SIG-M5 treated with dmso at 0.1 percent for 504 hours (cell line): ENCODE measurements around the gene C1QTNF9.
"Not testable (repeated sequence)": the region's sequence is repeated elsewhere in the genome, so short reads cannot be mapped to it uniquely, and the experiment has no call there.

Experiments used
- DNase-seq: peaks from one replicate; lab custom pipeline; 2025; ENCODE audit not compliant: unreplicated experiment; lab: John Stamatoyannopoulos, UW

The C1QTNF9 gene

GRCh38 chr13:24281188-24282008 is 28.0 kb upstream of the C1QTNF9 start:
- no peak for DNase-seq

GRCh38 chr13:24282256-24282655 is 27.1 kb upstream of the C1QTNF9 start:
- no peak for DNase-seq

GRCh38 chr13:24284889-24285565 is 24.4 kb upstream of the C1QTNF9 start:
- DNase-seq: no peak

- DNase-seq: no peak
These were observed 22.8 kb upstream of the C1QTNF9 start for GRCh38 chr13:24286624-24287023.

- DNase-seq: no peak
These were observed 21.6 kb upstream of the C1QTNF9 start for GRCh38 chr13:24287748-24288287.

GRCh38 chr13:24288870-24289269 is 20.5 kb upstream of the C1QTNF9 start:
- DNase-seq: peak; percentile 85

- DNase-seq: no peak
These were observed 19.0 kb upstream of the C1QTNF9 start for GRCh38 chr13:24290280-24290932.

- DNase-seq: no peak
These were observed 16.9 kb upstream of the C1QTNF9 start for GRCh38 chr13:24292481-24292880.

- no peak for DNase-seq
These were observed 15.6 kb upstream of the C1QTNF9 start for GRCh38 chr13:24293746-24294145.

DNA sequence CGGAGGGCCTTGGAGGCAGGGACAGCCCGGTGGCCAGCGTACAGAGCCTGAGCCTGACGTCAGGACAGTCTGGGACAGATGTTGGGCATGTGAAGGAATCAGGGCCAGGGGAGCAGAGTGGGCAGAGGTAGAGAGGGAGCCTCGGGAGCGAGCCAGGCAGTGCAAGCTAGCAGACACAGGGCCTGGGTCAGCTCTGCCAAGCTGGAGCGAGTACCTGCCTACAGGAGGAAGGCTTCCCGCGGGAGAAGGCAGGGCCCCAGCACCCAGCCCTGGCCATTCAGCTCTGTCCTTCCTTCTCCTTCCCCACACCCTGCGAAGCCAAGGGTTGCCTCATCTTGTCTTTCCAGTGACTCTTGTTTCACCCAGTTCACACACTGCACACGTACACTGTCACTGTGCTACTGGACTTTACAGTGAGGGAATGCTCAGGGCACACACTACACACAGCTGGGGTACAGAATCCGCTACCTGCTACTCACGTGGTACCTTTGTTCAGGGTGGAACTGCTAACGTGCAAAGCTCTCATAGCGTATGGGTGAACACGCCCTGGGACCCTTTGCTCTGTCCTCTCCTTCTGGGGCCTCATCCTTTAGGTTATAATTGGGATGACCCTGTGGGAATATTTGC is 9.8 kb upstream of the C1QTNF9 start:
- no peak for DNase-seq

- no peak for DNase-seq
These were observed 7.9 kb upstream of the C1QTNF9 start for GRCh38 chr13:24301434-24301833.

- no peak for DNase-seq
These were observed 7.5 kb upstream of the C1QTNF9 start for GRCh38 chr13:24301911-24302310.

DNA sequence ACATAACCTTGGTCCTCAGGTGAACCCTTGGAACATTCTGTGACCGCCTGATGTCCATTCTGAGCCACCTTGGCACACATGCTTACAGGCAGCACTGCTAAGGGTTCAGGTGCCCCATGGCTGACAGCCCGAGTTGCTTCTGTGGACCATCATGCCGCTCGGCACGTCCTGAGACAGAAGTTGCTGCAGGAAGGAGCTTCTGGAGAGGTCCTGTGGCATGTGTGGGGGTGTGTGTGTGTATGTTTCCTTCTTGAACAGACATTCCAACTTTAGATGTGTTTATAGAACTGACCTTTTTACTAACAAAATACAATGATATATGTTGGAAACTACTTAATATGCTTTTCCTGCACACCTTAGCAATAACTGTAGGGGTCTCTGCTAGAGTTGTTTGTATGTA is 4.8 kb upstream of the C1QTNF9 start:
- DNase-seq: no peak

DNA sequence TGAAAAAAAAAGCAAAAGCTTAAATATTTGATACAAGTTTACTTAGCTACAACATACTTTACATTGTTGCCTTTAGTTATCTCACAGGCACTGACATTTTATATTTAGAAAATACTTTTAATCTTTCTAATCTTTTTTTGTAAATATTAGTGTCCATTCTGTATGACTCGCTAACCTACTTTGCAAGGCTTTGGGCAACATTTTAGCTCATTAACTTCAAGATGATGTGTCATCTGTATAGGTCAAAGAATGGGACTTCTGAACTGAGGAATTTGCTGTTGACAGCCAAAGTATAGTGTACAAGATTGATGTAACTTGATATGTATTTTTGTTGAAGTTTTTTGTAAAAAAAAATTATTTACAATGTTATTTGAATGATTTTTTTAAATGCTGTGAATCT is 2.7 kb upstream of the C1QTNF9 start:
- no peak for DNase-seq

DNA sequence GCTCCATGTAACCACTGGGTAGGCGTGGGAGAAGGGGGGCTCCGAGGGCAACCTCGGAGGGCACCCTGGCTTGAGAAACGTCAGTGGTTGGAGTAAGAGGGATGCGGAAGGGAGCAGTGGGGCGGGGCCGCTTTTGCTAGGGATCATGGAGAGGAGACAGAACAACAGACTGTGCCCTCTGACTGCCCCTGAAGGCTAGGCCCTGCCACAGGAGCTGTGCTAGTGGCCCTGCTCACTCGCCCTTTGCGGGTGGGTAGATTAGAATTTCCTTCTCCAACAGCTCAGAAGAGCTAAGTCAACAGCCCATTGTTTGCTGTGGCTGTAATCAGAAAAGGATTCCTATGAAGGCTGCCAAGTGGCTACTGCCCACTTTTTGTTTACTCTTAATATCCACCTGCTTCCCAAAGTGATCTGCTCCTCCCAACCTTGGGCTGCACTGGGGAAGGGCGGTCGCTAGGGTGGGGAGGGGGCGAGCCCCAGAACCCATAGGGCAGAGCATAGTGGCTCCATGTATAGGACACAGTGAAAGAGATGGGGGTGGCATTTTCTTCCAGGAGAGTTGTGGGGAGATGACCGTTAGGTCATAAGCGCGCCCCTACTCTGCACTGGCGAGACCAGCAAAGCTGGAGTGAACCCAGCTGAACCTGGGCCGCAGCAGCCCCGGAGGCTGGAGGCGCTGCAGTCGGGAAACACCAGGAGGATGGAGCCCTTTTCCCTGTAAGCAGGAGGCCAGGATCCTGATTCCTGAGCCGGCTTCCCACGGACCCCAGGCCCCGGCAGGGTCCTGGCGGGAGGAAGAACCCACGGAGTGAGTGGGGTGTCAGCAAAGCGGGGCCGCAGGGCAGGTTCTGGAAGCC is 1.9 kb upstream of the C1QTNF9 start:
- DNase-seq: peak; percentile 6

- DNase-seq: no peak
These were observed 1.3 kb upstream of the C1QTNF9 start for GRCh38 chr13:24308068-24308445.

- no peak for DNase-seq
These were observed 826 bp upstream of the C1QTNF9 start for GRCh38 chr13:24308488-24309020.

DNA sequence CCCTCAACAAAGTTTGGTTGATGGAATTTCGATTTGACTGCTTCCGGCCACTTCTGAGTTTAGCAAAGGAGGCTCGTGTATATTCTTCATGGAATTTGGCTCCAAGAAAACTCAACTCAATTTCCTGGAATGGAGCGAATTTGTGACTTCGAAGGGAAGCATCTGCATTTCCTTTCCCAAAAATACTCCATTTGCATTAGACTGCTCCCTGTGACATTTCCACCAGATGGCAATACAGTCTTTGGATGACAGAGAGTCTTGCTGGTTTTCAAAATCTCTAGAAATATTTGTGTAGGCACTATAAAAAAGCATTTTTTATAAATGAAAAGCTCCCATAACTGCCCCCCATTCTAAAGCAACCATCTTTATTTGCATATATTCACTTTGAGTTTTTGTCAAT is 4.1 kb downstream of the C1QTNF9 start:
- DNase-seq: no peak

GRCh38 chr13:24317835-24318234 is 8.5 kb downstream of the C1QTNF9 start:
- DNase-seq: not testable (repeated sequence)

DNA sequence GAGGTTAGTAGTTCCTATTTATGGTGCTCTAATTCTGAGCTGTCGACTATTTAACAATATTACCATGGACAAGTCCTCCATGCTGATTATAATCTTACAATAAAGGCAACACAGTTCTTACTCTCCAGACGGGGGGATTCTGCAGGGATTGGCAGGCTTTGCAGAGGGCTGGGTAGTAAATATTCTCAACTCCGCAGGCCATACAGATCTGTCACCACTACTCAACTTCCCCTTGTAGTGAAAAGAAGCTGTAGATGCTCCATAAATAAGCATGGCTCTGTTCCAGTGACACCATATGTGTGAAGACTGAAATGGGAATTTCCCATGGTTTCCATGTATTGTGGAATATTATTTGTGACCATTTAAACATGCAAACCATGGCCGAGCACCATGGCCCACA is 9.5 kb downstream of the C1QTNF9 start:
- DNase-seq: not testable (repeated sequence)
